ENCODE data around the gene PCDHB12. TPM values are rescaled to one million over a fixed set of nuclear protein-coding genes. Genes with fewer than 3 reads are reported as not detected.
"Not testable (repeated sequence)": the region's sequence is repeated elsewhere in the genome, so short reads cannot be mapped to it uniquely, and the experiment has no call there.

The PCDHB12 gene
- total RNA-seq, 2 donors from 2014 or later = 1.6 to 5.0 TPM

DNA sequence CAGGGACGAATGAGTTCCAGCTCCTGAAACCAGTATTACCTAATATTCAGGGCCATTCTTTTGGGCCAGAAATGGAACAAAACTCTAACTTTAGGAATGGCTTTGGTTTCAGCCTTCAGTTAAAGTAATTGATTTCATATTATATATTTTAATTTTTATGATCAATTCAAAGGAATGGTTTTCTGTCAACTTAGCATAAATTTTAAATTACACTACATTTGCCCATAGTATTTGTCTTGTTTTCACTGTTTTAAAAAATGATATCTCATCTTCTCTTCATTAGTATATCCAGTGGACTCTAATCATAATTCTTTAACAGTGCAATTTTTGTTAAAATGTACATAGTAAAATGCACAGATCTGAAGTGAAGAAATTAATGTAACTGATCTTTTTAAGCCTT, 28.2 kb upstream of the PCDHB12 start:
- Histone ChIP-seq H3K9me3 (ENCODE audit: control insufficient read depth, low read length) (peaks cover 13% of the 10 kb centered on the region), H3K9ac (ENCODE audit: extremely low read depth, low read length, poor library complexity, severe bottlenecking) (no peak overlapping the region), H3K36me3 (ENCODE audit: control insufficient read depth, insufficient read depth, low read length) (no peaks in the 10 kb centered on the region), H3K27me3 (ENCODE audit: control insufficient read depth, insufficient read depth, low read length, poor library complexity, severe bottlenecking) (no peaks in the 10 kb centered on the region), H3K27ac (ENCODE audit: low read depth, low read length) (no peak overlapping the region), H3K4me1 (ENCODE audit: control insufficient read depth, insufficient read depth, low read length) (no peaks in the 10 kb centered on the region), H3K4me3 (ENCODE audit: low read length) (no peak overlapping the region)
- H3K27me3 Mint-ChIP-seq (ENCODE audit: insufficient read depth) = peaks cover 7% of the 10 kb centered on the region
- H3K36me3 Mint-ChIP-seq (ENCODE audit: low read depth) = peaks cover 22% of the 10 kb centered on the region
- no peak overlapping the region for H3K4me3 Mint-ChIP-seq
- DNase-seq = no peak
- peaks cover 26% of the 10 kb centered on the region for H3K9me3 Mint-ChIP-seq
- WGBS, 2 experiments (ENCODE audit: insufficient coverage in 1 of 2, insufficient read length in 1 of 2) = 83 to 93% methylated on average over 1 of the region's 1 CpG
- no peak overlapping the region for H3K27ac Mint-ChIP-seq
- TF ChIP-seq, protein P1, sequence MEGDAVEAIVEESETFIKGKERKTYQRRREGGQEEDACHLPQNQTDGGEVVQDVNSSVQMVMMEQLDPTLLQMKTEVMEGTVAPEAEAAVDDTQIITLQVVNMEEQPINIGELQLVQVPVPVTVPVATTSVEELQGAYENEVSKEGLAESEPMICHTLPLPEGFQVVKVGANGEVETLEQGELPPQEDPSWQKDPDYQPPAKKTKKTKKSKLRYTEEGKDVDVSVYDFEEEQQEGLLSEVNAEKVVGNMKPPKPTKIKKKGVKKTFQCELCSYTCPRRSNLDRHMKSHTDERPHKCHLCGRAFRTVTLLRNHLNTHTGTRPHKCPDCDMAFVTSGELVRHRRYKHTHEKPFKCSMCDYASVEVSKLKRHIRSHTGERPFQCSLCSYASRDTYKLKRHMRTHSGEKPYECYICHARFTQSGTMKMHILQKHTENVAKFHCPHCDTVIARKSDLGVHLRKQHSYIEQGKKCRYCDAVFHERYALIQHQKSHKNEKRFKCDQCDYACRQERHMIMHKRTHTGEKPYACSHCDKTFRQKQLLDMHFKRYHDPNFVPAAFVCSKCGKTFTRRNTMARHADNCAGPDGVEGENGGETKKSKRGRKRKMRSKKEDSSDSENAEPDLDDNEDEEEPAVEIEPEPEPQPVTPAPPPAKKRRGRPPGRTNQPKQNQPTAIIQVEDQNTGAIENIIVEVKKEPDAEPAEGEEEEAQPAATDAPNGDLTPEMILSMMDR (conservative IDR thresholded peaks at IDR 0.05) = no peak
- H3K4me1 Mint-ChIP-seq = no peaks in the 10 kb centered on the region

DNA sequence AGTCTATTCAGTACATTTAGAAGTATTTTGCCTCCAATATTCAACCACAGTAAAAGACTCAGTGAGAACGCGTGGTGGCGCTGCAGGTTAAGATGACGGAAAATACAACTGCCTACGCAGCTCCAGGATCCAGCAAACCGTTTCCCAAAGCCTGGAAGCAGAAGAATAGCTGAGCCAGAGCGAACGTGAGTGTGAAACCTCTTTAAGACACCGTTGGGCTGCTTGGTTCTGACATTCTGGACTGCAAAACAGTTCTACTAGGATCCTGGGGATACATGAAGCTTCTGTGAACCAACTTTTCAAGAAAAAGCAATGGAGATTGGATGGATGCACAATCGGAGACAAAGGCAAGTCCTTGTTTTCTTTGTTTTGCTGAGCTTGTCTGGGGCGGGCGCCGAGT, 26.3 kb upstream of the PCDHB12 start, which contains the start of gene PCDHB16:
Gene PCDHB16 (plus strand): TSS at position 140 of the 400 bp plus-strand sequence. CDS start 173 bp downstream, at position 313.
- Mint-ChIP-seq H3K4me1 (peaks cover 2% of the 10 kb centered on the region), H3K4me3 (peak within 1 kb of the TSS; percentile 77), H3K9me3 (peaks cover 27% of the 10 kb centered on the region), H3K36me3 (ENCODE audit: low read depth) (peaks cover 25% of the 10 kb centered on the region), H3K27me3 (ENCODE audit: insufficient read depth) (peaks cover 7% of the 10 kb centered on the region), H3K27ac (peak within 1 kb of the TSS; percentile 96)
- Histone ChIP-seq H3K27me3 (ENCODE audit: control insufficient read depth, insufficient read depth, low read length, poor library complexity, severe bottlenecking) (no peaks in the 10 kb centered on the region), H3K27ac (ENCODE audit: low read depth, low read length) (no peak within 1 kb of the TSS), H3K4me3 (ENCODE audit: low read length) (peak within 1 kb of the TSS; percentile 66), H3K9ac (ENCODE audit: extremely low read depth, low read length, poor library complexity, severe bottlenecking) (peak within 1 kb of the TSS; percentile 7), H3K4me1 (ENCODE audit: control insufficient read depth, insufficient read depth, low read length) (no peaks in the 10 kb centered on the region), H3K36me3 (ENCODE audit: control insufficient read depth, insufficient read depth, low read length) (no peaks in the 10 kb centered on the region), H3K9me3 (ENCODE audit: control insufficient read depth, low read length) (peaks cover 9% of the 10 kb centered on the region)
- 44 to 63% methylated on average over 13 of the region's 13 CpGs for WGBS, 2 experiments (ENCODE audit: insufficient coverage in 1 of 2, insufficient read length in 1 of 2)
- DNase-seq = peak; percentile 90
- TF ChIP-seq, protein P1 (conservative IDR thresholded peaks at IDR 0.05) = peak; percentile 85

DNA sequence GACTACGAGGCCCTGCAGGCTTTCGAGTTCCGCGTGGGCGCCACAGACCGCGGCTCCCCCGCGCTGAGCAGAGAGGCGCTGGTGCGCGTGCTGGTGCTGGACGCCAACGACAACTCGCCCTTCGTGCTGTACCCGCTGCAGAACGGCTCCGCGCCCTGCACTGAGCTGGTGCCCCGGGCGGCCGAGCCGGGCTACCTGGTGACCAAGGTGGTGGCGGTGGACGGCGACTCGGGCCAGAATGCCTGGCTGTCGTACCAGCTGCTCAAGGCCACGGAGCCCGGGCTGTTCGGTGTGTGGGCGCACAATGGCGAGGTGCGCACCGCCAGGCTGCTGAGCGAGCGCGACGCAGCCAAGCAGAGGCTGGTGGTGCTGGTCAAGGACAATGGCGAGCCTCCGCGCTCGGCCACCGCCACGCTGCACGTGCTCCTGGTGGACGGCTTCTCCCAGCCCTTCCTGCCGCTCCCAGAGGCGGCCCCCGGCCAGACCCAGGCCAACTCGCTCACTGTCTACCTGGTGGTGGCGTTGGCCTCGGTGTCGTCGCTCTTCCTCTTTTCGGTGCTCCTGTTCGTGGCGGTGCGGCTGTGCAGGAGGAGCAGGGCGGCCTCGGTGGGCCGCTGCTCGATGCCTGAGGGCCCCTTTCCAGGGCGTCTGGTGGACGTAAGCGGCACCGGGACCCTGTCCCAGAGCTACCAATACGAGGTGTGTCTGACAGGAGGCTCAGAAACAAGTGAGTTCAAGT, 24.2 kb upstream of the PCDHB12 start:
- Mint-ChIP-seq H3K4me3 (peak overlapping the region; percentile 28), H3K9me3 (peaks cover 31% of the 10 kb centered on the region), H3K36me3 (ENCODE audit: low read depth) (peaks cover 34% of the 10 kb centered on the region)
- H3K4me1 ChIP-seq (ENCODE audit: control insufficient read depth, insufficient read depth, low read length); H3K9ac ChIP-seq (ENCODE audit: extremely low read depth, low read length, poor library complexity, severe bottlenecking); H3K9me3 ChIP-seq (ENCODE audit: control insufficient read depth, low read length); H3K36me3 ChIP-seq (ENCODE audit: control insufficient read depth, insufficient read depth, low read length); DNase-seq; H3K4me3 ChIP-seq (ENCODE audit: low read length); H3K27me3 ChIP-seq (ENCODE audit: control insufficient read depth, insufficient read depth, low read length, poor library complexity, severe bottlenecking); H3K27ac ChIP-seq (ENCODE audit: low read depth, low read length); H3K27ac Mint-ChIP-seq; H3K4me1 Mint-ChIP-seq; H3K27me3 Mint-ChIP-seq (ENCODE audit: insufficient read depth): not testable (repeated sequence)
- 81 to 90% methylated on average over 5 to 32 of the region's 69 CpGs for WGBS, 2 experiments (ENCODE audit: insufficient coverage in 1 of 2, insufficient read length in 1 of 2)
